Hippocampal formation (tissue), 2 donors: ENCODE measurements around the gene TINAG.
A peak's percentile ranks its signal among the peaks of the same experiment; 100 is the strongest.

ENCODE experiments used
- DNase-seq, 2 donors: peaks; one replicate each; lab custom pipeline; 2025; lab: John Stamatoyannopoulos, UW

TINAG gene, protein sequence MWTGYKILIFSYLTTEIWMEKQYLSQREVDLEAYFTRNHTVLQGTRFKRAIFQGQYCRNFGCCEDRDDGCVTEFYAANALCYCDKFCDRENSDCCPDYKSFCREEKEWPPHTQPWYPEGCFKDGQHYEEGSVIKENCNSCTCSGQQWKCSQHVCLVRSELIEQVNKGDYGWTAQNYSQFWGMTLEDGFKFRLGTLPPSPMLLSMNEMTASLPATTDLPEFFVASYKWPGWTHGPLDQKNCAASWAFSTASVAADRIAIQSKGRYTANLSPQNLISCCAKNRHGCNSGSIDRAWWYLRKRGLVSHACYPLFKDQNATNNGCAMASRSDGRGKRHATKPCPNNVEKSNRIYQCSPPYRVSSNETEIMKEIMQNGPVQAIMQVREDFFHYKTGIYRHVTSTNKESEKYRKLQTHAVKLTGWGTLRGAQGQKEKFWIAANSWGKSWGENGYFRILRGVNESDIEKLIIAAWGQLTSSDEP

GRCh38 chr6:54308289-54308985, at the start of gene TINAG:
TSS of gene TINAG (plus strand) at chr6:54308441. CDS start at chr6:54308551, 110 bp downstream.
- no peak for DNase-seq

- DNase-seq = no peak
Observed at GRCh38 chr6:54260025-54260424, 48.2 kb upstream of the TINAG start.

DNA sequence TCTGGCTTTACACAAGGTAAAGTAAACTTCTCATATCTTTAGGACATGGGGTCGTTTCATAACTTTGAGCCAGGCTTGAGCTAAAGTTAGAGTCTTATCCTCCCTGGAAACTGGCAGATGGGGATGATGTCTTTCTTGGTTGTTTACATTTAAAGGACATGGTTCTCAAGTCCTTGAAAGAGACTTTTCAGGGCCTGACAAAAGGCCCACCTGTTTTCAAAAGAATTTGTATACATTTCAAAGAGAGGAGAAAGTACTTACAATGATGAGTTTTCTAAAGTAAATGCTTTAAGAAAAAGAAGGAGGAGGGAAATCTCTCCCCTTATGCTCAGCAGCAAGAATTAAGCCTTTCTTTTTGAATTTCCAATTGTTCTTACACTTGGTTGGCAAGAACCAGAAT, 45.7 kb upstream of the TINAG start:
- no peak for DNase-seq

GRCh38 chr6:54262971-54263370, 45.3 kb upstream of the TINAG start:
- no peak for DNase-seq

DNA sequence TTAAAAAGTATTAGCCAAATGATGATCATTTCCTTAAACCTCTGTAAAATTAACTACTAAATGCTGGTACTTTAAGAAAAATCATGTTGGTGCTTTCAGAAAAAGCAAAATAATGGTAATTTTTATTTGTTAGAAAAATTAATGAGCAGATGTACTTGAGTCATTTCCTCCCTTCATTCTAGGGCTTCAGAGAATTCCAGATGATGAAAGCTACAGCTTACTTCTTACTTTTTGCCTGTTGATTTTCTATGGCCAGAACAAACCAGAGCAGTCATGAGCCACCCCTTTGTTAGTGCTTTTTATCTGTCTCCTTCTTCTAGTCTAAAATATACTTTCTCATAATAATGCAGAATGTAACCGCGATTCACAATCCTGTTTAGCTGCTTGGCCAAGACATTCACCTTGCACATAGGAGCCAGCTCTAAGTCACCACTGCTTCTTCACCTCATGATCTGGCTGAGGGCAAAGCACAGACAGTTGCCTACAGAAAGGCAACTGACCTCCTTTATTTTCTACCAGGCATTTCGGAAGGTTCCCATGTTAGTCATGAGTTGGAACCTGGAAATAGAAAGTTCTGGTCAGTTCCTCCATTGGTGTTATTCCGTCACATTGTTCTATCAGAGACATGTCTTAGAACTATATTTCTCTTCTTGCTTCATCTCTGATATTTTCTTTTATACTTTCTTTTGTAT, 43.5 kb upstream of the TINAG start:
- no peak for DNase-seq

DNA sequence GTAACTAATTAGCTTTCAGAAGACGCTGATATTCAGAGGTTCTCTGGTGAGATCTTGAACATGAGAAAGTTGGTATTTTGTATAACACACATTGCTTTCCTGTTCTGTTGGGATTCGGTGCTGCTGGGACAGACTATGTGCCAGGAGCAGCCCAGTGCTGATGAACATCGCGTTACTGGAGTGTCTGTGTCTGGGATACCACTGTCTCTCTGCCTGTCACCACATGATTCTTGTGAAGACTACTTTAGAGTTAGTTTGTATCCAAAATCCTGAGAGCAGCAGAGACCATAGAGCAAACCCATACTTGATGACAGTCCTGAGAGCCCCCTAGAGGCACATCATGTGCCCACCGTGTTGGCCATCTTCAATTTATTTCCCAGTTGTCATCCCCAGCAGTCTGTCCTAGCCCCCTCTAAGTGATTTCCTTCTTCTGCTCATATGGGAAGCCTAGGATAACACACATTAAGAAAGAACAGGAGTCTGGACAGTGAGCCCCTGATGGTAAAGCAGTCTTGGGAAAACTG, 41.8 kb upstream of the TINAG start:
- DNase-seq = no peak

DNA sequence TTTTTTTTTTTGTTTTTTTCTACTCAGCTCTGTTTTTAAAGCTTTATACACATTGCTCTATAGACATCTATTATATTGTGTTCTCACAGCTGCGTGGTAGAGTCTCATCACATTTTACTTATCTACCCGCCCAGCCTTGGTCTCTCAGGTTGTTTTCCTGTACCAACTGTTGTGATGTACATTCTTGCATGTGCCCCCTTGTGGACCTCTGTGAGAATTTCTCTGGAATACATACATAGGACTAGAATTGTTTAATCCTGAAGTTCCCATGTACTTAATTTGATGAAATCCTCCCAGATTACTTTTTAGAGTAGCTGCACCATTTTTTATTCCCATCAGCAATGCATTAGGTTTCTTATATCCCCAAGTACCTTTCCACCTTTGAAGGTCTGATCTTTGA, 40.4 kb upstream of the TINAG start:
- DNase-seq = no peak

DNA sequence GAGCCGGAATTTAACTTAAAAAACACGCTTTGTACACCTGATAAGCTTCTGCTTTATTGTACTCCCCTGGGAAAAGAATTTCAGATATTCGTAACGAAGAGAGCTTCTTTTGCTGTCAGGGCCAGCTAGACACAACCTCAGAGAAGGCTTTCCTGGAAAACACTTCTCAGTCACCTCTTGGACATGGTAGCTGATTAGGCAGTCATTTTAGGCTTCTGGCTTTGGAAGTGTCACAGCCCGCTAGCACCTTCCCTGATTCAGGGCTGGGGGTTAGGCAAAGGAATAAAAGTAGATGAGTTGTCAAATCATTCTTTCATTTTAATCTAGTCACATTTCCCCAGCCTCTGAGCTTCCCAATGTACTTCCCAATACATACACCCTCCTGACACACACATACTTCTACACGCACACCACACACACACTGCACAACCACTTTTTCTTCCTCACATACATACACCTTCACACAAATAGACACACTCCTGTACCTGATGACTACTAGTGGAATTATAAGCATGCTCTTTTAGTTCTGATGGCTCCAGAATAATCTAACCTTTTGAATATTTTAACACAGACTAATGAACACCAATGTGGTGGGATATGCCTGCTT, 34.9 kb upstream of the TINAG start:
- DNase-seq = no peak

- no peak for DNase-seq
Observed at GRCh38 chr6:54274383-54274782, 33.9 kb upstream of the TINAG start.

GRCh38 chr6:54282186-54282585, 26.1 kb upstream of the TINAG start:
- DNase-seq = no peak

GRCh38 chr6:54284161-54284860, 23.9 kb upstream of the TINAG start:
- DNase-seq = no peak

- no peak for DNase-seq
Observed at GRCh38 chr6:54285595-54285994, 22.6 kb upstream of the TINAG start.

GRCh38 chr6:54286141-54286540, 22.1 kb upstream of the TINAG start:
- no peak for DNase-seq

DNA sequence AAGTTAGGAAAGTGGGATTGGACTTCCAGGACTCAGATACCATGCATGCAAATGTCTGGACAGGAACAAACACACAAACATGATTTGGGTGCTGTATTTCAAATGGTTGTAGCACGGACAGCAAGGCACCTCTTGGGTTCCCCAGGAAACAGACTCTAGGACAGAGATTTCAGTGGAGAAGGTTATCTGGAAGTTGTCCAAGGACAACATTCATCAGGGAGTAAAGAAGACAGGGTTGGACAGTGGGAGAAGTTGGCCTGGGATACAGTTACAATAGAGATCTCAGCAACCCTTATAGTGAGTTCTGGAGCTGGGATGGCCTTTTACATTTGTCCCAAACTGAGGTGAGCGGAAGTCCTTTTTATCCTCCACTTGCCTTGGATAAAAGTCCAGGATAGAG, 19.8 kb upstream of the TINAG start:
- no peak for DNase-seq

GRCh38 chr6:54289426-54289825, 18.8 kb upstream of the TINAG start:
- no peak for DNase-seq

GRCh38 chr6:54291146-54291545, 17.1 kb upstream of the TINAG start:
- DNase-seq = peak in 1 of 2 donors; percentile 5

DNA sequence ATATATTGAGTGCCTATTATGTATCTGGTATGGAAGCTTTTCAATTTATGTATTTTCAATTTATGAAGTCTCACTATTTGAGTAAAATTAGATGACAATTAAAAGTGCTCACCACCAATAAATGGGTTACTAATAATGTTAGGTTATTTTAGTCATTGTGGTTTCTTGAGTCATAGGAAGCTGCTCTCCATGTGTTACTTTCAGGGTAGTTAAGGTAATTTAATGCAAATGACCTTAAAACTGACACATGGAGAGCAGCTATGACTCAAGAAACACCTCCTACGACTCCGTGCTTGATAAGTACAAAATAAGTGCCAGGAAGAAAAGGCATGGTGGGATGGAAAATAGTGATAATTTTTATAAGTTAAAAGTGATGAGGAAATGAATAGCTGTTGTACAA, 16.5 kb upstream of the TINAG start:
- no peak for DNase-seq

- no peak for DNase-seq
Observed at GRCh38 chr6:54294965-54295532, 13.2 kb upstream of the TINAG start.

GRCh38 chr6:54299542-54300269, 8.5 kb upstream of the TINAG start:
- DNase-seq = no peak

DNA sequence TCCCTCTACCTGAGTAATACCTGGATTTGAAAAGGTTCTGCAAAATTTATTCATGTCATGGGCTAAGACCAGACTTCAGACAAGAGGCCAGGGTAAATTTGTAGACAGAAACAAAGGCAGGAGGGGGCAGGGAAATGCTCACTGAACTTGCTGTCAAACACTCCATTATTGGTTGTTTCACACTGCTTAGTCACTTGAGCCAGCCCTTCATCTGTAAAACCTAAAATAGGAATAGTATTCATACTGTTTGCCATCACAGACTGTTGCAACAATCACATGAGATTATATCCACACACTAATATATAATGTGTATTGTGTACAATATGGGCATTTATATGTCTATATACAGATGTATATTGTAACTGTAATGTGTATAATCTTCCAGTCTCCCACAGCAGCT, 6.5 kb upstream of the TINAG start:
- DNase-seq = no peak
